Urinary bladder (tissue), 4 donors: ENCODE data around the gene GBGT1. TPM values are rescaled to one million over a fixed set of nuclear protein-coding genes. Genes with fewer than 3 reads are reported as not detected.

Experiments
- DNase-seq: peaks from one replicate; pipeline ENCODE4 v3.0.0-alpha.2; 2015; ENCODE audit errors: extremely low spot score
- H3K27ac ChIP-seq: one replicate; pipeline ENCODE4 v1.5.1; 2013; ENCODE audit warnings: low read depth, mild to moderate bottlenecking, moderate library complexity
- H3K36me3 ChIP-seq: one replicate; pipeline ENCODE4 v1.6.1; 2013; ENCODE audit warnings: mild to moderate bottlenecking, moderate library complexity; ENCODE audit not compliant: insufficient read depth
- H3K4me1 ChIP-seq: one replicate; pipeline ENCODE4 v1.6.1; 2013; ENCODE audit warnings: mild to moderate bottlenecking, moderate library complexity; ENCODE audit not compliant: insufficient read depth
- H3K4me3 ChIP-seq: one replicate; pipeline ENCODE4 v1.5.1; 2013; ENCODE audit warnings: low read depth, low read length
- WGBS: extraction: QIAGEN DNeasy Blood & Tissue Kit; methylation state at CpG from one replicate; pipeline ENCODE4 v1.1.7; 2013; 5-methylcytosine and 5-hydroxymethylcytosine counted together
- polyA plus RNA-seq: library from polyadenylated mRNA; stranded (reverse); fragments of 200-250 nt; gene quantifications from one replicate; pipeline ENCODE4 v1.2.3, GENCODE V29; 2013
- total RNA-seq: library from RNA; depleted of rRNA; stranded (reverse); fragments of >200 nt; gene quantifications from one replicate; pipeline ENCODE4 v1.2.3, GENCODE V29; 2014
- donor health status: healthy with polysubstance abuse.
- donor health status: healthy.

GBGT1 gene
- total and polyA plus RNA-seq, 2 donors, result 5.8 to 14.2 TPM

- Histone ChIP-seq H3K36me3 (no peaks in the 10 kb centered on the region), H3K4me3 (peak overlapping the region; percentile 72), H3K4me1 (no peaks in the 10 kb centered on the region), H3K27ac (peak overlapping the region; percentile 80)
- 3% methylated on average over 95 of the region's 95 CpGs for WGBS
- DNase-seq, result no peak
Measured at GRCh38 chr9:133149130-133150015, 14.3 kb downstream of the GBGT1 start.

GRCh38 chr9:133148199-133149129, 15.2 kb downstream of the GBGT1 start:
- H3K4me3 ChIP-seq, result peak overlapping the region; percentile 72
- H3K4me1 ChIP-seq, result no peaks in the 10 kb centered on the region
- peak overlapping the region; percentile 68 for H3K27ac ChIP-seq
- WGBS, result 5% methylated on average over 65 of the region's 65 CpGs
- H3K36me3 ChIP-seq, result no peaks in the 10 kb centered on the region
- no peak for DNase-seq

- 25% methylated on average over 14 of the region's 14 CpGs for WGBS
- Histone ChIP-seq H3K27ac (peak overlapping the region; percentile 65), H3K4me3 (no peak overlapping the region), H3K36me3 (no peaks in the 10 kb centered on the region), H3K4me1 (no peaks in the 10 kb centered on the region)
- DNase-seq, result no peak
Measured at GRCh38 chr9:133147412-133148198, 16.1 kb downstream of the GBGT1 start.

- H3K36me3 ChIP-seq, result no peaks in the 10 kb centered on the region
- 74% methylated on average over 7 of the region's 7 CpGs for WGBS
- H3K4me1 ChIP-seq, result no peaks in the 10 kb centered on the region
- H3K4me3 ChIP-seq, result no peak overlapping the region
- H3K27ac ChIP-seq, result no peak overlapping the region
- no peak for DNase-seq
Measured at GRCh38 chr9:133146746-133147411, 16.8 kb downstream of the GBGT1 start.

GRCh38 chr9:133144904-133145851, 18.5 kb downstream of the GBGT1 start:
- Histone ChIP-seq H3K36me3 (no peaks in the 10 kb centered on the region), H3K4me1 (no peaks in the 10 kb centered on the region), H3K27ac (no peak overlapping the region), H3K4me3 (no peak overlapping the region)
- 66% methylated on average over 19 of the region's 19 CpGs for WGBS
- no peak for DNase-seq

- no peak for DNase-seq
- Histone ChIP-seq H3K36me3 (no peaks in the 10 kb centered on the region), H3K27ac (peak overlapping the region; percentile 69), H3K4me3 (no peak overlapping the region), H3K4me1 (no peaks in the 10 kb centered on the region)
- 6% methylated on average over 52 of the region's 52 CpGs for WGBS
Measured at GRCh38 chr9:133144142-133144903, 19.4 kb downstream of the GBGT1 start.

GRCh38 chr9:133143639-133144141, 20.0 kb downstream of the GBGT1 start:
- WGBS, result 83% methylated on average over 13 of the region's 13 CpGs
- H3K4me1 ChIP-seq, result no peaks in the 10 kb centered on the region
- H3K4me3 ChIP-seq, result no peak overlapping the region
- H3K36me3 ChIP-seq, result no peaks in the 10 kb centered on the region
- no peak for DNase-seq
- no peak overlapping the region for H3K27ac ChIP-seq

- no peak overlapping the region for H3K27ac ChIP-seq
- no peaks in the 10 kb centered on the region for H3K4me1 ChIP-seq
- DNase-seq, result no peak
Measured at GRCh38 chr9:133142684-133143622, 20.8 kb downstream of the GBGT1 start.

GRCh38 chr9:133141833-133142595, 21.7 kb downstream of the GBGT1 start:
- Histone ChIP-seq H3K4me1 (no peaks in the 10 kb centered on the region), H3K36me3 (no peaks in the 10 kb centered on the region), H3K4me3 (no peak overlapping the region), H3K27ac (no peak overlapping the region)
- DNase-seq, result no peak
- 73% methylated on average over 16 of the region's 16 CpGs for WGBS

More at GRCh38 chr9:133142684-133143622, 20.8 kb downstream of the GBGT1 start:
- Histone ChIP-seq H3K4me3 (no peak overlapping the region), H3K36me3 (no peaks in the 10 kb centered on the region)
- 72% methylated on average over 18 of the region's 18 CpGs for WGBS

- DNase-seq, result no peak
- 88% methylated on average over 14 of the region's 14 CpGs for WGBS
- Histone ChIP-seq H3K36me3 (no peaks in the 10 kb centered on the region), H3K4me3 (no peak overlapping the region), H3K4me1 (no peaks in the 10 kb centered on the region), H3K27ac (no peak overlapping the region)
Measured at GRCh38 chr9:133140606-133141005, 23.1 kb downstream of the GBGT1 start.
